Astrocyte (in vitro differentiated cells and primary cell): Measurements from ENCODE around the gene DYNC2I2.

Experiments
- EZH2 ChIP-seq: IDR thresholded peaks from 2 replicates; pipeline ENCODE4 v1.6.1; 2012; ENCODE audit warnings: mild to moderate bottlenecking, low read length, inconsistent platforms; ENCODE audit not compliant: insufficient read depth
- TF ChIP-seq, protein P1 (sequence below): IDR thresholded peaks from 2 replicates; pipeline ENCODE4 v1.5.1; 2011; ENCODE audit warnings: low read depth, mild to moderate bottlenecking, inconsistent platforms, low read length, moderate library complexity; ENCODE audit not compliant: insufficient read depth

DNA sequence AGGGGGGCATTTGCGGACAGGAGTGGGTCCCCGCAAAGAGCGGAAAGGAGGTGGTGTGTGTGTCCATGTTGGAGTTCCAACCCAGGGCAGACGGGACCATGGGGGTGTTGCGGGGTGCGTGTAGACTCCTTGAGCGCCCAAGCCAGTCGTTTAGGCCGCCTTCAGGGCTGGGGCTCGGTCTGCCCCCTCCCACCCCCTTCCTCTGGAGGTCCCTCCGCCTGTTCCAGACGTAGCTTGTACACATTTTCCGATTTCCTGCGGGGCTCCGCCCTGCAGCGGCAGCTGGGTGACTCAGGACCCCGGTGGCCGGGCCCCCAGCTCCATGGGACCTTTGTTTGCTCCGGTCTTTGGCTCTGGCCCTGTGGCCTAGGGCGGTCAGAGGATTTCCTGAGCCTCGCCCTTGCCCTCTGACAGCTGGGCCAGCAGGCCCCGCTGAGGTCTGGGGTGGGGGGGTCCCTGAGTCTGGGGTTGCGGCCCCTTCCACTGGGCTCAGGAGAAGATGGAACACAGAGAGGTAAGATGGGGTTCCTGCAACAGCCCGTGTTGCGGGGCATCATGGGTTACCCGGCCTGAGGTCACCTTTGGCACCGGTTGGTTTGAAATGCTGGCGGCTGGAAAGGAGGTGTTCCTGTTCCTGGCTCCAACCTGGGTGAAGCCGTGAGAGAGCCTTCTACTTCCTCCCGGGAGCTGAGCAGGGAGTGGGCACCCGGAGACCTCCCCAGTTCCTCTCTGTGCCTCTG lies 47.1 kb upstream of the DYNC2I2 start:
- TF ChIP-seq, protein P1, sequence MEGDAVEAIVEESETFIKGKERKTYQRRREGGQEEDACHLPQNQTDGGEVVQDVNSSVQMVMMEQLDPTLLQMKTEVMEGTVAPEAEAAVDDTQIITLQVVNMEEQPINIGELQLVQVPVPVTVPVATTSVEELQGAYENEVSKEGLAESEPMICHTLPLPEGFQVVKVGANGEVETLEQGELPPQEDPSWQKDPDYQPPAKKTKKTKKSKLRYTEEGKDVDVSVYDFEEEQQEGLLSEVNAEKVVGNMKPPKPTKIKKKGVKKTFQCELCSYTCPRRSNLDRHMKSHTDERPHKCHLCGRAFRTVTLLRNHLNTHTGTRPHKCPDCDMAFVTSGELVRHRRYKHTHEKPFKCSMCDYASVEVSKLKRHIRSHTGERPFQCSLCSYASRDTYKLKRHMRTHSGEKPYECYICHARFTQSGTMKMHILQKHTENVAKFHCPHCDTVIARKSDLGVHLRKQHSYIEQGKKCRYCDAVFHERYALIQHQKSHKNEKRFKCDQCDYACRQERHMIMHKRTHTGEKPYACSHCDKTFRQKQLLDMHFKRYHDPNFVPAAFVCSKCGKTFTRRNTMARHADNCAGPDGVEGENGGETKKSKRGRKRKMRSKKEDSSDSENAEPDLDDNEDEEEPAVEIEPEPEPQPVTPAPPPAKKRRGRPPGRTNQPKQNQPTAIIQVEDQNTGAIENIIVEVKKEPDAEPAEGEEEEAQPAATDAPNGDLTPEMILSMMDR, result no peak
- TF ChIP-seq EZH2, result no peak
